Endodermal cell (in vitro differentiated cells): Measurements from ENCODE around the gene STYXL2. TPM values are rescaled to one million over a fixed set of nuclear protein-coding genes. Genes with fewer than 3 reads are reported as not detected.

ENCODE experiments used
- DNase-seq: peaks from one replicate; pipeline ENCODE4 v3.0.0-alpha.2; 2017
- H3K27ac ChIP-seq: 2 replicates; pipeline ENCODE4 v1.5.1; 2013; ENCODE audit warnings: mild to moderate bottlenecking, low read depth, low read length, moderate library complexity
- H3K27me3 ChIP-seq: 2 replicates; pipeline ENCODE4 v1.6.1; 2013; ENCODE audit warnings: mild to moderate bottlenecking, low read length, moderate library complexity; ENCODE audit not compliant: insufficient read depth, control insufficient read depth, poor library complexity, severe bottlenecking
- H3K36me3 ChIP-seq: 2 replicates; pipeline ENCODE4 v1.7.0; 2013; ENCODE audit warnings: mild to moderate bottlenecking, low read length, moderate library complexity; ENCODE audit not compliant: control insufficient read depth, insufficient read depth
- H3K4me1 ChIP-seq: one replicate; pipeline ENCODE4 v1.7.0; 2013; ENCODE audit warnings: low read length; ENCODE audit not compliant: control insufficient read depth, insufficient read depth
- H3K4me3 ChIP-seq: 2 replicates; pipeline ENCODE4 v1.5.1; 2013; ENCODE audit warnings: mild to moderate bottlenecking, low read length, moderate library complexity
- H3K9ac ChIP-seq: 2 replicates; pipeline ENCODE4 v1.6.1; 2013; ENCODE audit warnings: mild to moderate bottlenecking, low read length, moderate library complexity; ENCODE audit not compliant: poor library complexity, severe bottlenecking; ENCODE audit errors: extremely low read depth
- H3K9me3 ChIP-seq: 2 replicates; pipeline ENCODE4 v1.6.1; 2013; ENCODE audit warnings: mild to moderate bottlenecking, low read length, moderate library complexity; ENCODE audit not compliant: control insufficient read depth
- H3K27ac Mint-ChIP-seq: 2 replicates; pipeline ENCODE4 v1.8.0; 2020; ENCODE audit warnings: mixed read lengths
- H3K27me3 Mint-ChIP-seq: 2 replicates; pipeline ENCODE4 v1.8.0; 2021; ENCODE audit warnings: mild to moderate bottlenecking, mixed read lengths; ENCODE audit not compliant: insufficient read depth
- H3K36me3 Mint-ChIP-seq: 2 replicates; pipeline ENCODE4 v1.8.0; 2020; ENCODE audit warnings: low read depth, mixed read lengths
- H3K4me1 Mint-ChIP-seq: 2 replicates; pipeline ENCODE4 v1.8.0; 2020; ENCODE audit warnings: mixed read lengths
- H3K4me3 Mint-ChIP-seq: 2 replicates; pipeline ENCODE4 v1.8.0; 2020; ENCODE audit warnings: mild to moderate bottlenecking, moderate library complexity, mixed read lengths
- H3K9me3 Mint-ChIP-seq: 2 replicates; pipeline ENCODE4 v1.8.0; 2020; ENCODE audit warnings: mild to moderate bottlenecking, mixed read lengths
- CTCF ChIP-seq: fragments of 200-600 bp; sonication (generic); conservative IDR thresholded peaks from 2 replicates; pipeline ENCODE4 v1.5.0; 2021; ENCODE audit warnings: antibody characterized with exemption, mild to moderate bottlenecking
- WGBS, 2 experiments: methylation state at CpG; one replicate each; pipeline versions ENCODE4 v1.1.5 to v1.1.7; 2013; ENCODE audit warnings: missing lambda C conversion rate in 2 of 2, mixed read lengths in 1 of 2; ENCODE audit not compliant: insufficient coverage in 1 of 2, insufficient read length in 1 of 2; 5-methylcytosine and 5-hydroxymethylcytosine counted together
- total RNA-seq, 2 donors: library from RNA; stranded (reverse); fragmentation: NEBNext Ultra II Directional in 1 of 2; extraction: Animal tissue kit (Norgen Biotek cat#: 25700) in 1 of 2; gene quantifications; 2 replicates in 1 of 2; 3 replicates in 1 of 2; pipeline ENCODE4 v1.2.1, GENCODE V29; 2021

The STYXL2 gene
- total RNA-seq, 2 donors from 2014 or later, result 0.99 to 5.2 TPM

DNA sequence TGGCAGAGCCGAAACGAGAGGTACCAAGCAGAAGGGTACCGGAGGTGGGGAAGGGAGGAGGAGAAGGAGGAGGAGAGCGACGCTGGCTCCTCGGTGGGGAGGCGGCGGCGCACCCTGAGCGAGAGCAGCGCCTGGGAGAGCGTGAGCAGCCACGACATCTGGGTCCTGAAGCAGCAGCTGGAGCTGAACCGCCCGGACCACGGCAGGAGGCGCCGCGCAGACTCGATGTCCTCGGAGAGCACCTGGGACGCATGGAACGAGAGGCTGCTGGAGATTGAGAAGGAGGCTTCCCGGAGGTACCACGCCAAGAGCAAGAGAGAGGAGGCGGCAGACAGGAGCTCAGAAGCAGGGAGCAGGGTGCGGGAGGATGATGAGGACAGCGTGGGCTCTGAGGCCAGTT, 32.4 kb downstream of the STYXL2 start:
- Histone ChIP-seq H3K36me3 (no peaks in the 10 kb centered on the region), H3K27me3 (peaks cover 9% of the 10 kb centered on the region), H3K4me1 (no peaks in the 10 kb centered on the region), H3K9me3 (no peaks in the 10 kb centered on the region), H3K9ac (no peak overlapping the region), H3K4me3 (no peak overlapping the region), H3K27ac (no peak overlapping the region)
- Mint-ChIP-seq H3K4me3 (no peak overlapping the region), H3K27me3 (peaks cover 37% of the 10 kb centered on the region), H3K27ac (no peak overlapping the region), H3K36me3 (no peaks in the 10 kb centered on the region), H3K9me3 (no peaks in the 10 kb centered on the region), H3K4me1 (peaks cover 15% of the 10 kb centered on the region)
- no peak for TF ChIP-seq CTCF
- 95 to 96% methylated on average over 25 to 28 of the region's 28 CpGs for WGBS, 2 experiments
- no peak for DNase-seq

- Histone ChIP-seq H3K27me3 (peaks cover 4% of the 10 kb centered on the region), H3K9ac (no peak overlapping the region), H3K27ac (no peak overlapping the region), H3K4me1 (no peaks in the 10 kb centered on the region), H3K9me3 (no peaks in the 10 kb centered on the region), H3K4me3 (no peak overlapping the region), H3K36me3 (no peaks in the 10 kb centered on the region)
- H3K4me1 Mint-ChIP-seq, result peaks cover 13% of the 10 kb centered on the region
- TF ChIP-seq CTCF, result no peak
- WGBS, 2 experiments, result 93 to 94% methylated on average over 9 to 17 of the region's 17 CpGs
- H3K4me3 Mint-ChIP-seq, result no peak overlapping the region
- no peaks in the 10 kb centered on the region for H3K9me3 Mint-ChIP-seq
- no peak overlapping the region for H3K27ac Mint-ChIP-seq
- no peak for DNase-seq
- no peaks in the 10 kb centered on the region for H3K36me3 Mint-ChIP-seq
- peaks cover 34% of the 10 kb centered on the region for H3K27me3 Mint-ChIP-seq
Observed at GRCh38 chr1:167126811-167127210, 32.9 kb downstream of the STYXL2 start.

GRCh38 chr1:167127236-167127635, 33.4 kb downstream of the STYXL2 start:
- no peak overlapping the region for H3K27ac ChIP-seq
- DNase-seq, result no peak
- no peaks in the 10 kb centered on the region for H3K36me3 Mint-ChIP-seq
- no peaks in the 10 kb centered on the region for H3K4me1 ChIP-seq
- no peak overlapping the region for H3K27ac Mint-ChIP-seq
- no peak overlapping the region for H3K4me3 Mint-ChIP-seq
- H3K4me1 Mint-ChIP-seq, result peaks cover 9% of the 10 kb centered on the region
- no peak for TF ChIP-seq CTCF
- 97 to 100% methylated on average over 4 to 5 of the region's 5 CpGs for WGBS, 2 experiments
- H3K27me3 ChIP-seq, result peaks cover under 1% of the 10 kb centered on the region
- H3K9me3 ChIP-seq, result no peaks in the 10 kb centered on the region
- no peak overlapping the region for H3K4me3 ChIP-seq
- H3K9ac ChIP-seq, result no peak overlapping the region
- H3K9me3 Mint-ChIP-seq, result no peaks in the 10 kb centered on the region
- H3K36me3 ChIP-seq, result no peaks in the 10 kb centered on the region
- H3K27me3 Mint-ChIP-seq, result peaks cover 32% of the 10 kb centered on the region
